RWPE2 (cell line): ENCODE results near the gene ARHGAP27.

Experiments
- ATAC-seq: fragments of 200-7000 bp; cut with Tn5 transposase; 3 replicates; pipeline ENCODE4 v1.9.1; 2021; ENCODE audit warnings: low read depth
- DNase-seq: peaks from one replicate; pipeline ENCODE4 v3.0.0-alpha.2; 2020; ENCODE audit warnings: low spot score
- H3K27ac ChIP-seq: fragments of 450-650 bp; 2 replicates; pipeline ENCODE4 v1.5.1; 2017; ENCODE audit warnings: mild to moderate bottlenecking; ENCODE audit not compliant: poor library complexity, severe bottlenecking
- H3K27me3 ChIP-seq: fragments of 250-450 bp; sonication (Bioruptor Pico); 2 replicates; pipeline ENCODE4 v1.5.1; 2021; ENCODE audit warnings: mild to moderate bottlenecking, moderate library complexity; ENCODE audit not compliant: insufficient read depth, poor library complexity, severe bottlenecking
- H3K36me3 ChIP-seq: fragments of 250-450 bp; sonication (Bioruptor Pico); 2 replicates; pipeline ENCODE4 v1.5.1; 2020; ENCODE audit warnings: low read depth, mild to moderate bottlenecking, moderate library complexity
- H3K4me1 ChIP-seq: fragments of 250-450 bp; sonication (Bioruptor Pico); 2 replicates; pipeline ENCODE4 v1.5.1; 2021; ENCODE audit warnings: mild to moderate bottlenecking, moderate library complexity; ENCODE audit not compliant: insufficient read depth, poor library complexity, severe bottlenecking
- H3K4me3 ChIP-seq: fragments of 250-450 bp; sonication (Bioruptor Pico); 2 replicates; pipeline ENCODE4 v1.5.1; 2021; ENCODE audit warnings: mild to moderate bottlenecking, moderate library complexity; ENCODE audit not compliant: severe bottlenecking
- H3K9me3 ChIP-seq: fragments of 250-450 bp; sonication (Bioruptor Pico); 2 replicates; pipeline ENCODE4 v1.5.1; 2021; ENCODE audit warnings: mild to moderate bottlenecking, moderate library complexity; ENCODE audit not compliant: severe bottlenecking
- TF ChIP-seq, protein P1 (sequence below): fragments of 450-650 bp; IDR thresholded peaks from one replicate; pipeline ENCODE4 v1.5.1; 2017; ENCODE audit warnings: mild to moderate bottlenecking, moderate library complexity; ENCODE audit not compliant: poor library complexity, severe bottlenecking

ARHGAP27 gene

DNA sequence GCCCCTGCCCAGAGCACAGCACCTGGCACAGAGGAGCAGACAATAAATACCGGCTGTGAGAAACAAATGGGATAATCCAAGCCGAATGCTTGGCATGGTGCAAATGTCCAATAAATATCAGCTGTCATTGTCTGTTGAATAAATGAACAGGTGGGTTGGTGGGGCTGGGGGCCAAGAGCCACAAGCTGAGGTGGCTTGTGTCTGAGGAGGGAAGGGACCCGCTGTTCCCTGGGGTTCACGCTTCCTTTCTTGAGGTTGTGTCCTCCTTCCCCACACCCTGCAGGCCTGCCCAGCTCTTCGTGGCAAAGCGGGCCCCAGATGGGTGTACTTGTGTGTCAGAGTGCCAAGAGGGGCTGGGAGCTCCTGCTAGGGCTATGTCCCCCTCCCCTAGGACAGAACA is 38.6 kb downstream of the ARHGAP27 start:
- no peaks in the 10 kb centered on the region for H3K4me1 ChIP-seq
- DNase-seq (no peak), ATAC-seq (no peak)
- TF ChIP-seq, protein P1, sequence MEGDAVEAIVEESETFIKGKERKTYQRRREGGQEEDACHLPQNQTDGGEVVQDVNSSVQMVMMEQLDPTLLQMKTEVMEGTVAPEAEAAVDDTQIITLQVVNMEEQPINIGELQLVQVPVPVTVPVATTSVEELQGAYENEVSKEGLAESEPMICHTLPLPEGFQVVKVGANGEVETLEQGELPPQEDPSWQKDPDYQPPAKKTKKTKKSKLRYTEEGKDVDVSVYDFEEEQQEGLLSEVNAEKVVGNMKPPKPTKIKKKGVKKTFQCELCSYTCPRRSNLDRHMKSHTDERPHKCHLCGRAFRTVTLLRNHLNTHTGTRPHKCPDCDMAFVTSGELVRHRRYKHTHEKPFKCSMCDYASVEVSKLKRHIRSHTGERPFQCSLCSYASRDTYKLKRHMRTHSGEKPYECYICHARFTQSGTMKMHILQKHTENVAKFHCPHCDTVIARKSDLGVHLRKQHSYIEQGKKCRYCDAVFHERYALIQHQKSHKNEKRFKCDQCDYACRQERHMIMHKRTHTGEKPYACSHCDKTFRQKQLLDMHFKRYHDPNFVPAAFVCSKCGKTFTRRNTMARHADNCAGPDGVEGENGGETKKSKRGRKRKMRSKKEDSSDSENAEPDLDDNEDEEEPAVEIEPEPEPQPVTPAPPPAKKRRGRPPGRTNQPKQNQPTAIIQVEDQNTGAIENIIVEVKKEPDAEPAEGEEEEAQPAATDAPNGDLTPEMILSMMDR, result no peak
- no peaks in the 10 kb centered on the region for H3K27me3 ChIP-seq
- peaks cover 16% of the 10 kb centered on the region; the same call in 1 of the 2 replicates for H3K36me3 ChIP-seq
- no peak overlapping the region for H3K4me3 ChIP-seq
- no peak overlapping the region for H3K27ac ChIP-seq
- no peaks in the 10 kb centered on the region for H3K9me3 ChIP-seq

GRCh38 chr17:45393411-45393810 is 39.3 kb downstream of the ARHGAP27 start:
- Histone ChIP-seq H3K9me3 (no peaks in the 10 kb centered on the region), H3K36me3 (peaks cover 12% of the 10 kb centered on the region; the same call in 1 of the 2 replicates), H3K4me1 (no peaks in the 10 kb centered on the region), H3K27ac (no peak overlapping the region), H3K27me3 (no peaks in the 10 kb centered on the region), H3K4me3 (no peak overlapping the region)
- DNase-seq (no peak), ATAC-seq (no peak)
- TF ChIP-seq, protein P1, result no peak

DNA sequence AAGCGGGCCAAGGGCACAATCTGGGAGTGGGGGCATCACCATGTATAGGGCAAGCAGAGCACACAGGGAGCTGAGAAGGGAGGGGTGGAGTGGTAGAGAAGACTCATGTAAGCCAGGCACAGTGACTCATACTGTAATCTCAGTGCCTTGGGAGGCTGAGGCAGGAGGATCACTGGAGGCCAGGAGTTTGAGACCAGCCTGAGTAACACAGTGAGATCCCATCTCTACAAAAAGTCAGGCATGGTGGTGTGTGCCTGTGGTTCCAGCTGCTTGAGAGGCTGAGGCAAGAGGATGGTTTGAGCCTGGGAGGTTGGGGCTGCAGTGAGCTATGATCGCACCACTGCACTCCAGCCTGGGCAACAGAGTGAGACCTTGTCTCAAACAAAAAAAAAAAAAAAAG is 40.8 kb downstream of the ARHGAP27 start:
- Histone ChIP-seq H3K27me3 (no peaks in the 10 kb centered on the region), H3K9me3 (no peaks in the 10 kb centered on the region), H3K4me3 (no peak overlapping the region), H3K27ac (no peak overlapping the region), H3K36me3 (peaks cover 12% of the 10 kb centered on the region; the same call in 1 of the 2 replicates), H3K4me1 (no peaks in the 10 kb centered on the region)
- TF ChIP-seq, protein P1, result no peak
- ATAC-seq (no peak), DNase-seq (no peak)

DNA sequence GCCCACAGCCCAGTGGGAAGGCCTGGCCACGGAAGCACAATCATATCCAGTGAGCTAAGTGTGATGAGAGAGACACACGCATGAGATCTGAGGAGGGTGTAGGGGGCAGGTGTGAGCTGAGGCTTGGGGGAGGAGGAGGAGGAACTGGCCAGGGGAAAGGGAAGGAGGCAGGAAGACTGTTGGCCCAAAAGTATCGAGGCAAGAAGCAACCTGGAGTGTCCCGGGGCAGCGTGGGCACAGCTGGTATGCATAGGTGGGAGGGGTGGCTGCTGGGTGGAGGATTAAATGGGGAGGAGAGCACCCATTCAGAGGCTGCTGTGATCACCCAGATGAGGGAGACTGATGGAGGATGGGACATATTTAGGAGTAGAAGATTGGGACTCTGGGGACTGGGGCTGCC is 41.4 kb downstream of the ARHGAP27 start:
- Histone ChIP-seq H3K9me3 (no peaks in the 10 kb centered on the region), H3K36me3 (peaks cover 12% of the 10 kb centered on the region; the same call in 1 of the 2 replicates), H3K4me3 (no peak overlapping the region), H3K27me3 (no peaks in the 10 kb centered on the region), H3K4me1 (no peaks in the 10 kb centered on the region), H3K27ac (no peak overlapping the region)
- ATAC-seq (no peak), DNase-seq (no peak)
- TF ChIP-seq, protein P1, result no peak

DNA sequence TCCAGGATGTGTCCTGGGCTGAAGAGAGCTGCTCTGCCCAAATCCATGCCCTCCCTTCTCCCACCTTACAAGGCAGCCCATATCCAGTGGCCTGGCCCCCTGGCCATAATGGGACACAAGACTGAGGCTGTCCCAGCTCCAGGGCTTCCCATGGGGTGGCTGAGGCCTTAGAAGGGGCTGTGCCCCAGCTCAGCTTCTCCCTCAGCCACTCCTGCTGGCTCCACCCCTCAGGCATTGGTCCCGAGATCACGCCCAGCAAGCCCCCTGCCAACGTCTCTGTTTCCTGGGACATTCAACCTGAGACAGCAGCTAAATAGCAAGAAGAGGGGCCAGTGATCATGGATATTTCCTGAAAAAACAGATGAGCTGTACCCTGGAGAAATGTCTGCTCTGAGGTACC is 43.3 kb downstream of the ARHGAP27 start:
- Histone ChIP-seq H3K4me1 (no peaks in the 10 kb centered on the region), H3K27me3 (no peaks in the 10 kb centered on the region), H3K36me3 (peaks cover under 1% of the 10 kb centered on the region; the same call in 1 of the 2 replicates), H3K27ac (no peak overlapping the region), H3K4me3 (no peak overlapping the region), H3K9me3 (no peaks in the 10 kb centered on the region)
- TF ChIP-seq, protein P1, result no peak
- DNase-seq (no peak), ATAC-seq (no peak)
